HG03095 (cell line): Measurements from ENCODE around the gene KIR3DL3.
"Not testable (repeated sequence)": the region's sequence is repeated elsewhere in the genome, so short reads cannot be mapped to it uniquely, and the experiment has no call there.

Experiments
- ATAC-seq: cut with Tn5 transposase; IDR thresholded peaks from one replicate; pipeline ENCODE4 v1.9.1; 2021; ENCODE audit warnings: moderate library complexity; ENCODE audit not compliant: unreplicated experiment

The KIR3DL3 gene

DNA sequence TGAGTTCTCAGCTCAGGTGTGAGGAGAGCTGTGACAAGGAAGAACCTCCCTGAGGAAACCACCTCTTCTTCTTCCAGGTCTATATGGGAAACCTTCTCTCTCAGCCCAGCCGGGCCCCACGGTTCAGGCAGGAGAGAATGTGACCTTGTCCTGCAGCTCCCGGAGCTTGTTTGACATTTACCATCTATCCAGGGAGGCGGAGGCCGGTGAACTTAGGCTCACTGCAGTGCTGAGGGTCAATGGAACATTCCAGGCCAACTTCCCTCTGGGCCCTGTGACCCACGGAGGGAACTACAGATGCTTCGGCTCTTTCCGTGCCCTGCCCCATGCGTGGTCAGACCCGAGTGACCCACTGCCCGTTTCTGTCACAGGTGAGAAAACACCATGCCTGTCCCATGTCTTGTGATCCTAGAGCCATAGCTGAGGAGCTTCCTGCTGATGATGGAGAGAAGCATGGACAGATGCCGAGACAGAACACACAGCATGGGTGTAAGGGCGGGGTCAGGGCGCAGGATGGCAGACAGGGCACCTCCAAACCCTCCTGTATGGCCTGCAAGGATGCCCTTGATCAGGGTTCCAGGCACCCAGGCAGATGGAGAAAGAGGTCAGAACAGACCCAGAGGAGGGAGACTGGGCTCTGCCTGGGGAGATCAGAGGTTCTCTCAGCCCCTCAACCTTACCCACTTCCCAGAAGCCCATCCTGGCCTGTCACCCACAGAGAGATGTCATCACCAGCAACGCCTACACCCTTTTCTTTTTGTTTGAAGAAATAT lies 5.4 kb downstream of the KIR3DL3 start:
- no peak for ATAC-seq

- no peak for ATAC-seq
Observed at GRCh38 chr19:54731191-54731590, 6.9 kb downstream of the KIR3DL3 start.

GRCh38 chr19:54738306-54738705 lies 14.1 kb downstream of the KIR3DL3 start, which contains the start of gene KIR2DL3:
TSS of gene KIR2DL3 (plus strand) at chr19:54738513. CDS start at chr19:54738546, 33 bp downstream.
- not testable (repeated sequence) for ATAC-seq

DNA sequence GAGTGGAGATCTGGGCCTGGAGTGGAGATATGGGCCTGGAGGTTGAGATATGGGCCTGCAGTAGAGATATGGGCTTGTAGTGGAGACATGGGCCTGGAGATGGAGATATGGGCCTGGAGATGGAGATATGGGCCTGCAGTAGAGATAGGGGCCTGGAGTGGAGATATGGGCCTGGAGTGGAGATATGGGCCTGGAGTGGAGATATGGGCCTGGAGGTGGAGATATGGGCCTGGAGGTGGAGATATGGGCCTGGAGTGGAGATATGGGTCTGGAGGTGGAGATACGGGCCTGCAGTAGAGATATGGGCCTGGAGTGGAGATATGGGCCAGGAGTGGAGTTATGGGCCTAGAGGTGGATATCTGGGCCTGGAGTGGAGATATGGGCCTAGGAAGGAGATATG lies 14.5 kb downstream of the KIR3DL3 start:
- ATAC-seq: no peak

DNA sequence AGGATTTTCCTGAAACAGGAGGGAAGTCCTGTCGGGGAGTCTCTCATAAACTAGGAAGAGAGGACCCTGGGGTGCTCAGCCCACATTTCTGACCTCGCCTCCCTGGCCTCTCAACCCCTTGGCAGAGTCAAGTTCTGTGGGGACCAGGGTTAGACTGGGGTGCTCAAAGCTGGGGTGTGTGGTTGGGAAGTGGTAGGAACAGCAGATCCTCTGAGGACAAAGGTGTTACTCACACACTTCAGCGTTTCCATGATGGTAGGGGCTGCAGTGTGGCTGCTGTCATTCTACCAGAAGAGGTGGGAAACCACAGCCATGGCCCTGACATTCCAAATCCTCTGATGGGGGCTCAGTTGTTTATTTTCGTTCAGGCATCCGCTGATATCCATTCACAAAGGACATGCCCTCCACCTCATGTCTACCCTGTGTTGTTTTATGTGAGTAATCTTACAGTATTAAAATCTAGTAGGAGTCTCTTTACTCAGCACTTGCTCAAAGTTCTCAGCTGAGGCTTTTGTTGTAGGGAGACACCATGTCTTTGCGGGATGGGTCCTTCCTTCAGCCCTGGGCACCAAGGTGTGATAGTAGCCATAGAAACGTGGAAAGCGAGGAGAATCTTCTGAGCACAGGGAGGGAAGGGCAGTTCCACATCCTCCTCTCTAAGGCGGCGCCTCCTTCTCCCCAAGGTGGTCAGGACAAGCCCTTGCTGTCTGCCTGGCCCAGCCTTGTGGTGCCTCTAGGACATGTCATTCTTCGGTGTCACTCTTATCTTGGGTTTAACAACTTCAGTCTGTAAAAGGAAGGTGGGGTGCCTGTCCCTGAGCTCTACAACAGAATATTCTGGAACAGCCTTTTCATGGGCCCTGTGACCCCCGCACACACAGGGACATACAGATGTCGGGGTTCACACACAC lies 15.6 kb downstream of the KIR3DL3 start:
- no peak for ATAC-seq

DNA sequence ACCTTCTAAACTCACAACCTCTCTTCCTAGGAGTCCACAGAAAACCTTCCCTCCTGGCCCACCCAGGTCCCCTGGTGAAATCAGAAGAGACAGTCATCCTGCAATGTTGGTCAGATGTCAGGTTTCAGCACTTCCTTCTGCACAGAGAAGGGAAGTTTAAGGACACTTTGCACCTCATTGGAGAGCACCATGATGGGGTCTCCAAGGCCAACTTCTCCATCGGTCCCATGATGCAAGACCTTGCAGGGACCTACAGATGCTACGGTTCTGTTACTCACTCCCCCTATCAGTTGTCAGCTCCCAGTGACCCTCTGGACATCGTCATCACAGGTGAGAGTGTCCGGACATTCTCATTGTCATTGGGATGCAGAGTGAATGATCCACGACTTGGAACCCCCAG lies 17.7 kb downstream of the KIR3DL3 start:
- not testable (repeated sequence) for ATAC-seq

DNA sequence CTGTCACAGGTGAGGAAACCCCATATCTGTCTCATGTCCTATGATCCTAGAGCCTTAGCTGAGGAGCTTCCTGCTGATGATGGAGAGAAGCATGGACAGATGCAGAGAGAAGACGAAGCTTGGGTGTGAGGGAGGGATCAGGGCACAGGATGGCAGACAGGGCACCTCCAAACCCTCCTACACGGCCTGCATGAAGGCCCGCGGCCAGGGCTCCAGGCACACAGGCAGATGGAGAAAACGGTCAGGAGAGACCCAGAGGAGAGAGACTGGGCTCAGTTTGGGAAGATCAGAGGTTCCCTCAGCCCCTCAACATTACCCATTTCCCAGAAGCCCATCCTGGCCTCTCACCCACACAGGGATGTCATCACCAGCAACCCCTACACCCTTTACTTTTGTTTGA lies 19.8 kb downstream of the KIR3DL3 start:
- ATAC-seq: not testable (repeated sequence)

DNA sequence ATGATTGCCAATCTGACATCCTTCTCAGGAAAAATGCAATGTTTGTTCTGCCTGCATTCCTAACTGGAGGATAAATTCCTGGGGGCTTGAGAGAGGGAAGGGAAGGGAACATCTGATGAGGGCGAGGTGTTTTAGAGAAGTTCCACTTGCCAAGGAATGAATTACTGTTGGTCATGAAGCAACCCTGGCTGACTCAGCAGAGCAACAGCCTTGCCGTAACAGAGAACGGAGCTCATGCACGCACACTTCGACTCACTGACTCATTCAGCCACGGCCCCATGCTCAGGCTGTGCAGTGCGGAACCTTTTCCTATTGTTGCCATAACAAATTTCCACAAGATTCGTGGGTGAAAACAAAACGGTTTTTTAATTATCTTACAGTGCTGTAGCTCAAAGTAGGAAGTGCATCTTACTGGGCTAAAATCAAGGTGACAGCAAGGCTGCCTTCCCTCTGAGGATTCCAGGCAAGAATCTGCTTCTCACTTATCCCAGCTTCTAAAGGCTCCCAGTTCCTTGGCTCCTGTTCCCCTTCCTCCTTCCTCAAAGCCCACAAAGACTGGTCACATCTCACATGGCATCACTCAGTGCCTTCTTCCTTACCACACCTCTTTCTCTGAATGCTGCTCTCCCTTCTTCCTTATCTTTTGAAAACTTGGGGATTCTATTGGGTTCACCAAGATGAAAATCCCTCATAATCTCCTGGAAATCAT lies 23.5 kb downstream of the KIR3DL3 start:
- ATAC-seq: not testable (repeated sequence)

DNA sequence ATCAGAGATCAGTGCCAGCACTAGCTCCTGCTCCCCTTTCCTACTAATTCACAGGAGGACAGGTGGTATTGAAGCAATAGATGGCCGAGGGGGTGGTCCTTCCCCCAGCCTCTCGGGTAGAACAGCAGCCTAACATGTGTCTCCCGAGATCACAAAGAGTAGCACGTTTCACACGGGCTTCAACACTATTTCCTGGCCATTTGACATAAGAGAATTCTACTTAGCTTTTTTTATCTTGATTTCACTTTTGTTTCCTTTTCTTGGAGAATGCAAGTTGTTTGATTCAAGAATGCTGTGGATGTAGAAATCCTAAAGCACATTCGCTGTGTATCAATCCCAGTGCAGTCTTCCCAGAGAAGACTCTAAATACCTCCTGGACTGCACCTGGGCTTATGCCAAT lies 26.0 kb downstream of the KIR3DL3 start:
- ATAC-seq: not testable (repeated sequence)

GRCh38 chr19:54756204-54757110 lies 32.2 kb downstream of the KIR3DL3 start:
- ATAC-seq: not testable (repeated sequence)

GRCh38 chr19:54758577-54758976 lies 34.3 kb downstream of the KIR3DL3 start:
- not testable (repeated sequence) for ATAC-seq

GRCh38 chr19:54764219-54764618 lies 40.0 kb downstream of the KIR3DL3 start:
- ATAC-seq: not testable (repeated sequence)

GRCh38 chr19:54766464-54766863 lies 42.2 kb downstream of the KIR3DL3 start:
- ATAC-seq: not testable (repeated sequence)

DNA sequence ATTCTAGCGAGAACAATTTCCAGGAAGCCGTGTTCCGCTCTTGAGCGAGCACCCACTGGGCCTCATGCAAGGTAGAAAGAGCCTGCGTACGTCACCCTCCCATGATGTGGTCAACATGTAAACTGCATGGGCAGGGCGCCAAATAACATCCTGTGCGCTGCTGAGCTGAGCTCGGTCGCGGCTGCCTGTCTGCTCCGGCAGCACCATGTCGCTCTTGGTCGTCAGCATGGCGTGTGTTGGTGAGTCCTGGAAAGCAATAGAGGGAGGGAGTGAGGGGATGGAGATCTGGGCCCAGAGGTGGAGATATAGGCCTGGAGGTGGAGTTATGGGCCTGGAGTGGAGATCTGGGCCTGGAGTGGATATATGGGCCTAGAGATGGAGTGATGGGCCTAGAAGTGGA lies 45.4 kb downstream of the KIR3DL3 start, which contains the start of gene KIR2DL1:
Gene KIR2DL1, plus strand, starts transcription at position 148 of the 400 bp plus-strand sequence. Its CDS starts 58 bp downstream, at position 206.
- not testable (repeated sequence) for ATAC-seq

DNA sequence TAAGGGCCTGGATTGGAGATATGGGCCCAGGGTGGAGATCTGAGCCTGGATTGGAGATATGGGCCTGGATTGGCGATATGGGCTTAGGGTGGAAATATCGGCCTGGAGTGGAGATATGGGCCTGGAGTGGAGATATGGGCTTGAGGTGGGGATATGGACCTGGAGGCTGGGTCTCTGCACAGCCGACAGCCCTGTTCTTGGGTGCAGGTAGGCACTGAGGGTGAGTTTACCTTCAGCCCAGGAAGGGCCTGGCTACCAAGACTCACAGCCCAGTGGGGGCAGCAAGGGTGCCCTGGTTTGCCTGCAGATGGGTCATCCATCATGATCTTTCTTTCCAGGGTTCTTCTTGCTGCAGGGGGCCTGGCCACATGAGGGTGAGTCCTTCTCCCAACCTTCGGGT lies 46.3 kb downstream of the KIR3DL3 start:
- not testable (repeated sequence) for ATAC-seq

DNA sequence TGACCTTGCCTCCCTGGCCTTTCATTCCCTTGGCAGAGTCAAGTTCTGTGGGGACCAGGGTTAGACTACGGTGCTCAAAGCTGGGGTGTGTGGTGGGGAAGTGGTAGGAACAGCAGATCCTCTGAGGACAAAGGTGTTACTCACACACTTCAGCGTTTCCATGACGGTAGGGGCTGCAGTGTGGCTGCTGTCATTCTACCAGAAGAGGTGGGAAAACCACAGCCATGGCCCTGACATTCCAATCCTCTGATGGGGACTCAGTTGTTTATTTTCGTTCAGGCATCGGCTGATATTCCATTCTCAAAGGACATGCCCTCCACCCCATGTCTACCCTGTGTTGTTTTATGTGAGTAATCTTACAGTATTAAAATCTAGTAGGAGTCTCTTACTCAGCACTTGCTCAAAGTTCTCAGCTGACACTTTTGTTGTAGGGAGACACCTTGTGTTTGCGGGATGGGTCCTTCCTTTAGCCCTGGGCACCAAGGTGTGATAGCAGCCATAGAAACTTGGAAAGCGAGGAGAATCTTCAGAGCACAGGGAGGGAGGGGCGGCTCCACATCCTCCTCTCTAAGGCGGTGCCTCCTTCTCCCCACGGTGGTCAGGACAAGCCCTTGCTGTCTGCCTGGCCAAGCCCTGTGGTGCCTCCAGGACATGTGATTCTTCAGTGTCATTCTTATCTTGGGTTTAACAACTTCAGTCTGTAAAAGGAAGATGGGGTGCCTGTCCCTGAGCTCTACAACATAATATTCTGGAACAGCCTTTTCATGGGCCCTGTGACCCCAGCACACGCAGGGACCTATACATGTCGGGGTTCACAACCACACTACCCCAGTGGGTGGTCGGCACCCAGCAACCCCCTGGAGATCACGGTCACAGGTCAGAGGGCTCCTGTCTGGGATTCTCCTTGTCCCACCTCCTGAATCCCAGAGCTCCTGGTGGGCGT lies 47.0 kb downstream of the KIR3DL3 start:
- not testable (repeated sequence) for ATAC-seq

- not testable (repeated sequence) for ATAC-seq
Observed at GRCh38 chr19:54772666-54773065, 48.4 kb downstream of the KIR3DL3 start.

DNA sequence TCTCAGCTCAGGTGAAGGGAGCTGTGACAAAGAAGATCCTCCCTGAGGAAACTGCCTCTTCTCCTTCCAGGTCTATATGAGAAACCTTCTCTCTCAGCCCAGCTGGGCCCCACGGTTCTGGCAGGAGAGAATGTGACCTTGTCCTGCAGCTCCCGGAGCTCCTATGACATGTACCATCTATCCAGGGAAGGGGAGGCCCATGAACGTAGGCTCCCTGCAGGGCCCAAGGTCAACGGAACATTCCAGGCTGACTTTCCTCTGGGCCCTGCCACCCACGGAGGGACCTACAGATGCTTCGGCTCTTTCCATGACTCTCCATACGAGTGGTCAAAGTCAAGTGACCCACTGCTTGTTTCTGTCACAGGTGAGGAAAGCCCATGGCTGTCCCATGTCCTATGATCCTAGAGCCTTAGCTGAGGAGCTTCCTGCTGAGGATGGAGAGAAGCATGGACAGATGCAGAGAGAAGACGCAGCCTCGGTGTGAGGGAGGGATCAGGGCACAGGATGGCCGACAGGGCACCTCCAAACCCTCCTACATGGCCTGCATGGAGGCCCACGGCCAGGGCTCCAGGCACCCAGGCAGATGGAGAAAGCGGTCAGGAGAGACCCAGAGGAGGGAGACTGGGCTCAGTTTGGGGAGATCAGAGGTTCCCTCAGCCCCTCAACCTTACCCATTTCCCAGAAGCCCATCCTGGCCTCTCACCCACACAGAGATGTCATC lies 51.0 kb downstream of the KIR3DL3 start:
- not testable (repeated sequence) for ATAC-seq
